Measurements from ENCODE around the gene CHRM5. TPM values are rescaled to one million over a fixed set of nuclear protein-coding genes. Genes with fewer than 3 reads are reported as not detected.
A peak's percentile ranks its signal among the peaks of the same experiment; 100 is the strongest.

CHRM5 gene
- total and polyA plus RNA-seq, 4 donors, result 0.01 to 0.23 TPM; not detected in 2

GRCh38 chr15:33985287-33985686, 17.0 kb downstream of the CHRM5 start:
- no peak overlapping the region for H3K27ac ChIP-seq (ENCODE audit: low read depth in 1 of 2, low read length in 1 of 2)
- WGBS, 2 donors, result 52 to 79% methylated on average over 1 of the region's 1 CpG
- TF ChIP-seq CTCF (IDR thresholded peaks at IDR 0.05; ENCODE audit: control extremely low read depth, extremely low read depth), result no peak

GRCh38 chr15:33985751-33986150, 17.5 kb downstream of the CHRM5 start:
- Histone ChIP-seq H3K27ac (ENCODE audit: low read depth in 1 of 2, low read length in 1 of 2) (no peak overlapping the region), H3K27me3 (ENCODE audit: control insufficient read depth in 3 of 3, insufficient read depth in 3 of 3, low read length in 2 of 3) (no peaks in the 10 kb centered on the region), H3K9me3 (ENCODE audit: control insufficient read depth in 4 of 4, insufficient read depth in 3 of 4, low read length in 3 of 4) (no peaks in the 10 kb centered on the region), H3K36me3 (ENCODE audit: control insufficient read depth in 4 of 4, insufficient read depth in 4 of 4, low read length in 4 of 4) (no peaks in the 10 kb centered on the region), H3K4me1 (ENCODE audit: control insufficient read depth in 5 of 5, insufficient read depth in 5 of 5, low read length in 5 of 5) (peaks cover 0 to 7% (median 2%) of the 10 kb centered on the region in 5 donors), H3K9ac (ENCODE audit: insufficient read depth in 1 of 2, low read length in 2 of 2) (no peak overlapping the region), H3K4me3 (no peak overlapping the region)
- ATAC-seq (ENCODE audit: insufficient read depth, low FRiP score) (no peak), DNase-seq (no peak)
- 67% methylated on average over 3 of the region's 3 CpGs for WGBS, 2 donors
- no peak for TF ChIP-seq CTCF (IDR thresholded peaks at IDR 0.05; ENCODE audit: control extremely low read depth, extremely low read depth)

More at GRCh38 chr15:33985287-33985686, 17.0 kb downstream of the CHRM5 start:
- Histone ChIP-seq H3K4me3 (no peak overlapping the region), H3K36me3 (ENCODE audit: control insufficient read depth in 4 of 4, insufficient read depth in 4 of 4, low read length in 4 of 4) (no peaks in the 10 kb centered on the region), H3K9ac (ENCODE audit: insufficient read depth in 1 of 2, low read length in 2 of 2) (no peak overlapping the region), H3K4me1 (ENCODE audit: control insufficient read depth in 5 of 5, insufficient read depth in 5 of 5, low read length in 5 of 5) (peaks cover 0 to 11% (median 2%) of the 10 kb centered on the region in 5 donors), H3K9me3 (ENCODE audit: control insufficient read depth in 4 of 4, insufficient read depth in 3 of 4, low read length in 3 of 4) (no peaks in the 10 kb centered on the region), H3K27me3 (ENCODE audit: control insufficient read depth in 3 of 3, insufficient read depth in 3 of 3, low read length in 2 of 3) (no peaks in the 10 kb centered on the region)
- ATAC-seq (ENCODE audit: insufficient read depth, low FRiP score) (no peak), DNase-seq (no peak)

- Histone ChIP-seq H3K9me3 (ENCODE audit: control insufficient read depth in 4 of 4, insufficient read depth in 3 of 4, low read length in 3 of 4) (no peaks in the 10 kb centered on the region), H3K36me3 (ENCODE audit: control insufficient read depth in 4 of 4, insufficient read depth in 4 of 4, low read length in 4 of 4) (no peaks in the 10 kb centered on the region), H3K27me3 (ENCODE audit: control insufficient read depth in 3 of 3, insufficient read depth in 3 of 3, low read length in 2 of 3) (no peaks in the 10 kb centered on the region), H3K4me3 (no peak overlapping the region), H3K9ac (ENCODE audit: insufficient read depth in 1 of 2, low read length in 2 of 2) (no peak overlapping the region), H3K4me1 (ENCODE audit: control insufficient read depth in 5 of 5, insufficient read depth in 5 of 5, low read length in 5 of 5) (peaks cover 0 to 3% (median 0%) of the 10 kb centered on the region in 5 donors), H3K27ac (ENCODE audit: low read depth in 1 of 2, low read length in 1 of 2) (no peak overlapping the region)
- 97 to 98% methylated on average over 3 of the region's 3 CpGs for WGBS, 2 donors
- no peak for DNase-seq
- ATAC-seq (ENCODE audit: insufficient read depth, low FRiP score), result no peak
- TF ChIP-seq CTCF (IDR thresholded peaks at IDR 0.05; ENCODE audit: control extremely low read depth, extremely low read depth), result no peak
Observed at GRCh38 chr15:33987444-33987843, 19.1 kb downstream of the CHRM5 start.

- Histone ChIP-seq H3K36me3 (ENCODE audit: control insufficient read depth in 4 of 4, insufficient read depth in 4 of 4, low read length in 4 of 4) (no peaks in the 10 kb centered on the region), H3K9me3 (ENCODE audit: control insufficient read depth in 4 of 4, insufficient read depth in 3 of 4, low read length in 3 of 4) (no peaks in the 10 kb centered on the region), H3K27me3 (ENCODE audit: control insufficient read depth in 3 of 3, insufficient read depth in 3 of 3, low read length in 2 of 3) (no peaks in the 10 kb centered on the region), H3K9ac (ENCODE audit: insufficient read depth in 1 of 2, low read length in 2 of 2) (no peak overlapping the region), H3K4me3 (no peak overlapping the region), H3K27ac (ENCODE audit: low read depth in 1 of 2, low read length in 1 of 2) (peak overlapping the region in 1 of 2 donors; percentile 22), H3K4me1 (ENCODE audit: control insufficient read depth in 5 of 5, insufficient read depth in 5 of 5, low read length in 5 of 5) (peaks cover 0 to 3% (median 0%) of the 10 kb centered on the region in 5 donors)
- WGBS, 2 donors, result 86 to 90% methylated on average over 4 of the region's 4 CpGs
- DNase-seq, result no peak
- no peak for TF ChIP-seq CTCF (IDR thresholded peaks at IDR 0.05; ENCODE audit: control extremely low read depth, extremely low read depth)
- ATAC-seq (ENCODE audit: insufficient read depth, low FRiP score), result no peak
Observed at GRCh38 chr15:33988384-33988783, 20.1 kb downstream of the CHRM5 start.
